Measurements from ENCODE around the gene PLXDC2.

The PLXDC2 gene

DNA sequence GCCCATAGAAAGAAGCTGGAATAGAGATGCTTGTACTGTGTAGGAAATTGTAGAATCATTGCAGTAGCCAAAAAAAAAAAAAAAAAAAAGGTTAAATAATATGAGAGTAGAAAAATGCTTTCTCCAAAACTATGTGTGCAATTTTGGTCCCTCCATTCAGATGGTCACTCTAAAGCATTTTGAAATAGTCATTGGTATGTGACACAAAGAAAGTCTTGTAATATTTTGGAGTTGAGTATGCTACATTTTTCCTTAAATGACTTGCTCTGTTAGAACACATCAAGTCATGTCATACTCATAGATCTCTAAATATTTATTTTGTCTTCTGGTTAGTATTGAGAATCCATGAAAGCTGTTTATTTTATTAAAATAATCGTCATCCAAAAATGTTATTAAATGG is 424.4 kb downstream of the PLXDC2 start:
- Histone ChIP-seq H3K27ac (ENCODE audit: insufficient read depth in 1 of 2, low read depth in 1 of 2, low read length in 2 of 2, poor library complexity in 1 of 2, severe bottlenecking in 2 of 2) (no peak overlapping the region), H3K4me1 (ENCODE audit: control extremely low read depth in 1 of 4, control insufficient read depth in 4 of 4, insufficient read depth in 4 of 4, low read length in 3 of 4) (no peaks in the 10 kb centered on the region), H3K9me3 (ENCODE audit: control extremely low read depth in 1 of 5, control insufficient read depth in 4 of 5, insufficient read depth in 2 of 5, low read depth in 1 of 5, low read length in 4 of 5) (peaks cover 0 to 1% (median 0%) of the 10 kb centered on the region in 5 experiments), H3K27me3 (replicated peaks in 2 of 5; ENCODE audit: control insufficient read depth in 4 of 5, insufficient read depth in 5 of 5, low read length in 4 of 5) (no peaks in the 10 kb centered on the region), H3K36me3 (ENCODE audit: control insufficient read depth in 4 of 4, insufficient read depth in 4 of 4, low read length in 3 of 4) (peaks cover 0 to 11% (median 4%) of the 10 kb centered on the region in 4 experiments), H3K4me3 (ENCODE audit: control insufficient read depth in 1 of 7, extremely low read depth in 1 of 7, insufficient read depth in 4 of 7, low read depth in 2 of 7, low read length in 6 of 7) (no peak overlapping the region)
- DNase-seq, result no peak
- ChIA-PET POLR2A (no interaction called here), CTCF (no interaction called here)
- WGBS (ENCODE audit: insufficient coverage), result no CpG with 5 or more reads among the region's 1 CpG

DNA sequence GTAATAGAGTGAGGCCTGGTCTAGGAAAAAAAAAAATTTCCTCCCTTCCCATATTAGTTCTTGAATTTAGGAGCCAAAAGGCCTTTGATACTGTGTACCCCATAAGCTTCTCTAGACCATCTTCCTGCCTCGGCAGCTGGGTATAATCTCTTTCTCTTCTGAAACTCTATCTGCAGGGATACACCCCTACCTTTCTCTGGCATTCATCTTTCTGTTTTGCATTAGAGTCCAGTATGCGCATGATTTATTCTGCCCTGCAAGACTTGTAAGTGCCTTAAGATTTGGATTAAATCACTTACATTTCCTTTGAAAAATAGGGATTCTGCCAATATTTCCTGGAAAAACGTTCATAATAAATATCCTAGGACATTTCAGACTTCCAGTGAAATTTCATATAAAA is 431.2 kb downstream of the PLXDC2 start:
- Histone ChIP-seq H3K36me3 (ENCODE audit: control insufficient read depth in 4 of 4, insufficient read depth in 4 of 4, low read length in 3 of 4) (peaks cover 0 to 29% (median 9%) of the 10 kb centered on the region in 4 experiments), H3K4me1 (ENCODE audit: control extremely low read depth in 1 of 4, control insufficient read depth in 4 of 4, insufficient read depth in 4 of 4, low read length in 3 of 4) (no peaks in the 10 kb centered on the region), H3K27me3 (replicated peaks in 2 of 5; ENCODE audit: control insufficient read depth in 4 of 5, insufficient read depth in 5 of 5, low read length in 4 of 5) (no peaks in the 10 kb centered on the region), H3K9me3 (ENCODE audit: control extremely low read depth in 1 of 5, control insufficient read depth in 4 of 5, insufficient read depth in 2 of 5, low read depth in 1 of 5, low read length in 4 of 5) (no peaks in the 10 kb centered on the region), H3K27ac (ENCODE audit: insufficient read depth in 1 of 2, low read depth in 1 of 2, low read length in 2 of 2, poor library complexity in 1 of 2, severe bottlenecking in 2 of 2) (no peak overlapping the region), H3K4me3 (ENCODE audit: control insufficient read depth in 1 of 7, extremely low read depth in 1 of 7, insufficient read depth in 4 of 7, low read depth in 2 of 7, low read length in 6 of 7) (no peak overlapping the region)
- POLR2A ChIA-PET, result no interaction called here
- CTCF ChIA-PET, result no interaction called here
- DNase-seq, result no peak
- WGBS (ENCODE audit: insufficient coverage), result 100% methylated on average over 1 of the region's 3 CpGs

DNA sequence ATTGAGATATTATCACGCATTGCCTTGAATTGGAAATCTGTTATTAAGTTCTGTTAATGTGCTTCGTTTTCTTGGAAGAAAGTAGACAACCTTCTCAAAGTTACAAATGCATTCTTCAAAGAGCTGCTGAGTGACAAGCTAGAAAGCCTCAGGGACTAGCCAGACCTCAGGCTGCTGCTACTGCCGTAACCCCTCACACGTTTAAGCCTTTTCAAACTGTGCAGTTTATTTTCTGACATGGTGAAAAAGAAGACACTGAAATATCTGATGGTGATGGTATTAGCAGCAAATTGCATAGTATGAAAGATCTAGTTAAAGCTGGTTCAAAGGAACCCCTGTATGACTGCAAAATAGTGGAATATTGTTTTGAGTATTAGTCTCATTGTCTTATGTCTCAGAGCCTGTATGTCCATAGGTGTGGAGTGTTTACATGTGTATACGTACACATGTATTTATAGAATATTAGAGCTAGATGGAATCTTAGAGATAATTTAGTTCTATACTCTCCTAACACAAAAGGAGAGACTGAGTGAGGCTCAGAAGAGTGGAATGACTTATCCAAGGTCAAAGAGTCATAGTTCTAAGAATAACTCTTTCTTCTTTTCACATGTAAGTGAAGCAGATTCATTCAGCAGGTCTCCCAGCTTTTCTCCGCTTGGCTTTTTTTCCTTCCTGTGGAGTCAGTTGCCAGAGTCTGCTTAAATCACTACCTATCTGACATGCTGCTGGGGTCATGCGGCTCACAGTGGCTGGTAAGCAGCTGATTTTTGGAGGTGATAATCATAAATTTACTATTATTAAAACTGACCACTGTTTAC is 431.9 kb downstream of the PLXDC2 start:
- Histone ChIP-seq H3K27me3 (replicated peaks in 2 of 5; ENCODE audit: control insufficient read depth in 4 of 5, insufficient read depth in 5 of 5, low read length in 4 of 5) (no peaks in the 10 kb centered on the region), H3K27ac (ENCODE audit: insufficient read depth in 1 of 2, low read depth in 1 of 2, low read length in 2 of 2, poor library complexity in 1 of 2, severe bottlenecking in 2 of 2) (no peak overlapping the region), H3K4me1 (ENCODE audit: control extremely low read depth in 1 of 4, control insufficient read depth in 4 of 4, insufficient read depth in 4 of 4, low read length in 3 of 4) (no peaks in the 10 kb centered on the region), H3K4me3 (ENCODE audit: control insufficient read depth in 1 of 7, extremely low read depth in 1 of 7, insufficient read depth in 4 of 7, low read depth in 2 of 7, low read length in 6 of 7) (no peak overlapping the region), H3K36me3 (ENCODE audit: control insufficient read depth in 4 of 4, insufficient read depth in 4 of 4, low read length in 3 of 4) (peaks cover 0 to 29% (median 9%) of the 10 kb centered on the region in 4 experiments), H3K9me3 (ENCODE audit: control extremely low read depth in 1 of 5, control insufficient read depth in 4 of 5, insufficient read depth in 2 of 5, low read depth in 1 of 5, low read length in 4 of 5) (no peaks in the 10 kb centered on the region)
- no peak for DNase-seq
- WGBS (ENCODE audit: insufficient coverage), result 100% methylated on average over 2 of the region's 7 CpGs
- ChIA-PET CTCF (no interaction called here), POLR2A (interaction anchor here (1.3 kb wide), 1 partner anchor 12 kb away, joined by 3 read pairs; no protein-coding TSS in a partner anchor)

- no peak for DNase-seq
- 100% methylated on average over 1 of the region's 3 CpGs for WGBS (ENCODE audit: insufficient coverage)
- CTCF ChIA-PET, result no interaction called here
- POLR2A ChIA-PET, result no interaction called here
- Histone ChIP-seq H3K27ac (ENCODE audit: insufficient read depth in 1 of 2, low read depth in 1 of 2, low read length in 2 of 2, poor library complexity in 1 of 2, severe bottlenecking in 2 of 2) (no peak overlapping the region), H3K9me3 (ENCODE audit: control extremely low read depth in 1 of 5, control insufficient read depth in 4 of 5, insufficient read depth in 2 of 5, low read depth in 1 of 5, low read length in 4 of 5) (no peaks in the 10 kb centered on the region), H3K27me3 (replicated peaks in 2 of 5; ENCODE audit: control insufficient read depth in 4 of 5, insufficient read depth in 5 of 5, low read length in 4 of 5) (no peaks in the 10 kb centered on the region), H3K36me3 (ENCODE audit: control insufficient read depth in 4 of 4, insufficient read depth in 4 of 4, low read length in 3 of 4) (peaks cover 0 to 19% (median 3%) of the 10 kb centered on the region in 4 experiments), H3K4me1 (ENCODE audit: control extremely low read depth in 1 of 4, control insufficient read depth in 4 of 4, insufficient read depth in 4 of 4, low read length in 3 of 4) (no peaks in the 10 kb centered on the region), H3K4me3 (ENCODE audit: control insufficient read depth in 1 of 7, extremely low read depth in 1 of 7, insufficient read depth in 4 of 7, low read depth in 2 of 7, low read length in 6 of 7) (no peak overlapping the region)
These were observed 437.8 kb downstream of the PLXDC2 start for GRCh38 chr10:20254078-20254477.

DNA sequence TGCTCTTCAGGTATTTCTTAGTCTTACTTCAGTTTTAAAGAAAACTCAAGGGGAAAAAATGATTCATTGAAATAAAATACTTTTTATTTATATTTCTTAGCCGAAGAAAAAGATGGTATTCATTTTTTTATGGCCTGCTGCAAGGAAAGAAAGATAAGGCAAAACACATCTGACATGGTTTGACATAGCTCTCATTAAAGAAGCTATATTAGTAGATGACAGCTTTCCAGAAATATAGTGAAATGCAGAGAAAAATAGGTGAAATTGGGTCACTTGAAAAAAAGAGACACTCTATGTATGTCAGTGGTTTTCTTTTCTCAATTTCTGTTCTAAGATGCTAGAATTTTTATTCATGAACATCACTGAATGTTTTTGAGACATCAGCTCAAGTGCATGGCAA is 438.3 kb downstream of the PLXDC2 start:
- DNase-seq, result no peak
- no CpG with 5 or more reads among the region's 1 CpG for WGBS (ENCODE audit: insufficient coverage)
- CTCF ChIA-PET, result no interaction called here

GRCh38 chr10:20256969-20257368 is 440.7 kb downstream of the PLXDC2 start:
- no peak overlapping the region for H3K27ac ChIP-seq (ENCODE audit: insufficient read depth in 1 of 2, low read depth in 1 of 2, low read length in 2 of 2, poor library complexity in 1 of 2, severe bottlenecking in 2 of 2)

More for the DNA sequence above, 438.3 kb downstream of the PLXDC2 start:
- Histone ChIP-seq H3K4me3 (ENCODE audit: control insufficient read depth in 1 of 7, extremely low read depth in 1 of 7, insufficient read depth in 4 of 7, low read depth in 2 of 7, low read length in 6 of 7) (no peak overlapping the region), H3K27ac (ENCODE audit: insufficient read depth in 1 of 2, low read depth in 1 of 2, low read length in 2 of 2, poor library complexity in 1 of 2, severe bottlenecking in 2 of 2) (no peak overlapping the region), H3K9me3 (ENCODE audit: control extremely low read depth in 1 of 5, control insufficient read depth in 4 of 5, insufficient read depth in 2 of 5, low read depth in 1 of 5, low read length in 4 of 5) (no peaks in the 10 kb centered on the region), H3K4me1 (ENCODE audit: control extremely low read depth in 1 of 4, control insufficient read depth in 4 of 4, insufficient read depth in 4 of 4, low read length in 3 of 4) (no peaks in the 10 kb centered on the region), H3K36me3 (ENCODE audit: control insufficient read depth in 4 of 4, insufficient read depth in 4 of 4, low read length in 3 of 4) (peaks cover 0 to 15% (median 3%) of the 10 kb centered on the region in 4 experiments), H3K27me3 (replicated peaks in 2 of 5; ENCODE audit: control insufficient read depth in 4 of 5, insufficient read depth in 5 of 5, low read length in 4 of 5) (no peaks in the 10 kb centered on the region)
- POLR2A ChIA-PET, result no interaction called here

DNA sequence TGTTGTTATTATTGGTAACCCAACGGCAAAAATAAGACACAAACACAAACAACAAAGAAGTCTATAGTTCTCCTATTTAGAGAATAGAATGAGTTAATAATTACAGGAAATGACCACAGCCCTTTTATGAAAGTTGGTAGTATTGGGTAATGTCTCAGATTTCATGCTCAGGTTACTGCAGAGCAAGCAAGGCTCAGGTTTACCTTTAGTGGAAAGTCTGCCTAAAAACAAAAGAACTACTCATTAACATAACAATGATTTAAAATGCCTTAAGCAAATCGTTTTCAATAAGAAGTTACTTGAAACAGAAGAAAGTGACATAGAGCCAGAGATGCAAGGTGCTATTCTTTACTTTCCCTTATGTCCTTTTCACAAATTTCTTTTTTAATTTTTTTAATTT is 441.2 kb downstream of the PLXDC2 start:
- Histone ChIP-seq H3K4me3 (ENCODE audit: control insufficient read depth in 1 of 7, extremely low read depth in 1 of 7, insufficient read depth in 4 of 7, low read depth in 2 of 7, low read length in 6 of 7) (no peak overlapping the region), H3K4me1 (ENCODE audit: control extremely low read depth in 1 of 4, control insufficient read depth in 4 of 4, insufficient read depth in 4 of 4, low read length in 3 of 4) (no peaks in the 10 kb centered on the region), H3K9me3 (ENCODE audit: control extremely low read depth in 1 of 5, control insufficient read depth in 4 of 5, insufficient read depth in 2 of 5, low read depth in 1 of 5, low read length in 4 of 5) (peaks cover 0 to 5% (median 0%) of the 10 kb centered on the region in 5 experiments), H3K27ac (ENCODE audit: insufficient read depth in 1 of 2, low read depth in 1 of 2, low read length in 2 of 2, poor library complexity in 1 of 2, severe bottlenecking in 2 of 2) (no peak overlapping the region), H3K36me3 (ENCODE audit: control insufficient read depth in 4 of 4, insufficient read depth in 4 of 4, low read length in 3 of 4) (peaks cover 0 to 15% (median 3%) of the 10 kb centered on the region in 4 experiments), H3K27me3 (replicated peaks in 2 of 5; ENCODE audit: control insufficient read depth in 4 of 5, insufficient read depth in 5 of 5, low read length in 4 of 5) (no peaks in the 10 kb centered on the region)
- ChIA-PET CTCF (no interaction called here), POLR2A (no interaction called here)
- DNase-seq, result no peak
- WGBS (ENCODE audit: insufficient coverage), result no CpG with 5 or more reads among the region's 2 CpGs

More at GRCh38 chr10:20256969-20257368, 440.7 kb downstream of the PLXDC2 start:
- peaks cover 0 to 4% (median 0%) of the 10 kb centered on the region in 5 experiments for H3K9me3 ChIP-seq (ENCODE audit: control extremely low read depth in 1 of 5, control insufficient read depth in 4 of 5, insufficient read depth in 2 of 5, low read depth in 1 of 5, low read length in 4 of 5)
- H3K36me3 ChIP-seq (ENCODE audit: control insufficient read depth in 4 of 4, insufficient read depth in 4 of 4, low read length in 3 of 4), result peaks cover 0 to 13% (median 3%) of the 10 kb centered on the region in 4 experiments
- WGBS (ENCODE audit: insufficient coverage), result 80% methylated on average over 1 of the region's 2 CpGs
- no peak for DNase-seq
- H3K4me3 ChIP-seq (ENCODE audit: control insufficient read depth in 1 of 7, extremely low read depth in 1 of 7, insufficient read depth in 4 of 7, low read depth in 2 of 7, low read length in 6 of 7), result no peak overlapping the region
- POLR2A ChIA-PET, result no interaction called here
- H3K27me3 ChIP-seq (replicated peaks in 2 of 5; ENCODE audit: control insufficient read depth in 4 of 5, insufficient read depth in 5 of 5, low read length in 4 of 5), result no peaks in the 10 kb centered on the region
- CTCF ChIA-PET, result no interaction called here
- no peaks in the 10 kb centered on the region for H3K4me1 ChIP-seq (ENCODE audit: control extremely low read depth in 1 of 4, control insufficient read depth in 4 of 4, insufficient read depth in 4 of 4, low read length in 3 of 4)

All from common myeloid progenitor, CD34-positive (primary cell).